GM23248 (cell line): Measurements from ENCODE around the gene GABRR3. TPM values are rescaled to one million over a fixed set of nuclear protein-coding genes. Genes with fewer than 3 reads are reported as not detected.

Experiments used
- DNase-seq: peaks from one replicate; pipeline ENCODE4 v3.0.0-alpha.2; 2015
- H2AFZ ChIP-seq: fragments of 200-600 bp; sonication (generic); 2 replicates; pipeline ENCODE4 v1.6.1; 2016; ENCODE audit warnings: antibody characterized with exemption
- H3F3A ChIP-seq: fragments of 200-600 bp; sonication (generic); 2 replicates; pipeline ENCODE4 v1.6.1; 2016; ENCODE audit warnings: mild to moderate bottlenecking, antibody characterized with exemption, mixed run types; ENCODE audit not compliant: insufficient read depth
- H3K27ac ChIP-seq: fragments of 200-600 bp; sonication (generic); 2 replicates; pipeline ENCODE4 v1.5.1; 2016; ENCODE audit warnings: mild to moderate bottlenecking
- H3K27me3 ChIP-seq: fragments of 200-600 bp; sonication (generic); replicated peaks from 2 replicates; pipeline ENCODE4 v1.6.1; 2016; ENCODE audit warnings: mild to moderate bottlenecking; ENCODE audit not compliant: insufficient read depth
- H3K36me3 ChIP-seq: fragments of 200-600 bp; sonication (generic); 2 replicates; pipeline ENCODE4 v1.6.1; 2016; ENCODE audit warnings: low read depth, mild to moderate bottlenecking
- H3K4me1 ChIP-seq: fragments of 200-600 bp; sonication (generic); 2 replicates; pipeline ENCODE4 v1.6.1; 2016; ENCODE audit warnings: mild to moderate bottlenecking; ENCODE audit not compliant: insufficient read depth
- H3K4me2 ChIP-seq: fragments of 200-600 bp; sonication (generic); one replicate; pipeline ENCODE4 v1.6.1; 2016; ENCODE audit warnings: mild to moderate bottlenecking; ENCODE audit not compliant: unreplicated experiment
- H3K4me3 ChIP-seq: fragments of 200-600 bp; sonication (generic); 2 replicates; pipeline ENCODE4 v1.5.1; 2016; ENCODE audit warnings: mild to moderate bottlenecking
- H3K79me2 ChIP-seq: fragments of 200-600 bp; sonication (generic); 2 replicates; pipeline ENCODE4 v1.6.1; 2016; ENCODE audit warnings: mild to moderate bottlenecking; ENCODE audit not compliant: insufficient read depth
- H3K9ac ChIP-seq: fragments of 200-600 bp; sonication (generic); 2 replicates; pipeline ENCODE4 v1.6.1; 2016; ENCODE audit warnings: mild to moderate bottlenecking
- H3K9me2 ChIP-seq: fragments of 200-600 bp; sonication (generic); 2 replicates; pipeline ENCODE4 v1.6.1; 2016; ENCODE audit warnings: mixed run types, mild to moderate bottlenecking, moderate library complexity; ENCODE audit not compliant: insufficient read depth
- H3K9me3 ChIP-seq: fragments of 200-600 bp; sonication (generic); one replicate; pipeline ENCODE4 v1.6.1; 2017; ENCODE audit warnings: low read depth
- H4K20me1 ChIP-seq: fragments of 200-600 bp; sonication (generic); 2 replicates; pipeline ENCODE4 v1.6.0; 2016; ENCODE audit not compliant: insufficient read depth
- EZH2 ChIP-seq: fragments of 200-600 bp; sonication (generic); IDR thresholded peaks from 2 replicates; pipeline ENCODE4 v1.6.1; 2018; ENCODE audit warnings: antibody characterized with exemption, mild to moderate bottlenecking; ENCODE audit not compliant: insufficient read depth, poor library complexity, severe bottlenecking
- EZH2phosphoT487 ChIP-seq: fragments of 200-600 bp; sonication (generic); IDR thresholded peaks from 2 replicates; pipeline ENCODE4 v1.6.1; 2018; ENCODE audit warnings: antibody characterized with exemption, moderate library complexity, mild to moderate bottlenecking, low read depth; ENCODE audit not compliant: insufficient read depth
- WGBS, 2 experiments: methylation state at CpG; one replicate each; pipeline ENCODE4 v1.1.6; 2015 to 2017; ENCODE audit warnings: low lambda C conversion rate in 2 of 2, low coverage in 1 of 2; ENCODE audit errors: missing lambda C conversion rate in 2 of 2; 5-methylcytosine and 5-hydroxymethylcytosine counted together
- in situ Hi-C: fragments of 300-500 bp; cut with MboI; formaldehyde crosslinking; loops from 2 replicates; pipeline ENCODE4 v1.15.0; 2020
- polyA plus RNA-seq: library from polyadenylated mRNA; unstranded; fragments of >200 nt; fragmentation: Nextera tagmentation; extraction: Ambion mirVana; gene quantifications from 2 replicates; pipeline ENCODE4 v1.2.1, GENCODE V29; 2016
- total RNA-seq: library from RNA; depleted of rRNA; stranded (reverse); fragments of >200 nt; shearing (Covaris generic); gene quantifications from 2 replicates; pipeline ENCODE4 v1.2.3, GENCODE V29; 2014; rRNA removed

Gene GABRR3
- total and polyA plus RNA-seq, 2 experiments from 2014 or later, result not detected

- Histone ChIP-seq H3K9me2 (no peaks in the 10 kb centered on the region), H3K9ac (no peak overlapping the region), H3K27ac (no peak overlapping the region), H4K20me1 (no peaks in the 10 kb centered on the region), H3K4me2 (no peak overlapping the region), H3K9me3 (no peaks in the 10 kb centered on the region), H3K79me2 (no peaks in the 10 kb centered on the region), H3K27me3 (no peaks in the 10 kb centered on the region), H3F3A (no peaks in the 10 kb centered on the region), H3K36me3 (0 out of 2 replicates have a peak, but pooled peaks cover 11% of the 10 kb centered on the region), H2AFZ (no peak overlapping the region), H3K4me1 (no peaks in the 10 kb centered on the region), H3K4me3 (no peak overlapping the region)
- in situ Hi-C loops, result no loop called here
- TF ChIP-seq EZH2 (no peak), EZH2phosphoT487 (no peak)
- 57 to 63% methylated on average over 1 of the region's 1 CpG for WGBS, 2 experiments
- no peak for DNase-seq
These were observed 99.3 kb downstream of the GABRR3 start for GRCh38 chr3:97935842-97936241.

Other genes starting within 250 kb of the GABRR3 start
- 16.8 and 16.9 TPM in 2 replicates for gene CRYBG3, start 213.3 kb downstream of the GABRR3 start, total RNA-seq
- gene CRYBG3, start 213.3 kb downstream of the GABRR3 start, polyA plus RNA-seq, result 3.3 and 4.3 TPM in 2 replicates
- 29.1 and 35.4 TPM in 2 replicates for gene RIOX2, start 62.9 kb downstream of the GABRR3 start, total RNA-seq
- gene RIOX2, start 62.9 kb downstream of the GABRR3 start, polyA plus RNA-seq, result 34.0 and 36.4 TPM in 2 replicates
- gene OR5AC2, start 51.9 kb upstream of the GABRR3 start, total RNA-seq, result not detected in 2 replicates
- gene OR5AC2, start 51.9 kb upstream of the GABRR3 start, polyA plus RNA-seq, result not detected in 2 replicates
- not detected in 2 replicates for gene OR5H1, start 95.4 kb upstream of the GABRR3 start, total RNA-seq
- not detected in 2 replicates for gene OR5H1, start 95.4 kb upstream of the GABRR3 start, polyA plus RNA-seq
- not detected in 2 replicates for gene OR5H14, start 112.2 kb upstream of the GABRR3 start, total RNA-seq
- not detected in 2 replicates for gene OR5H14, start 112.2 kb upstream of the GABRR3 start, polyA plus RNA-seq
- gene OR5H15, start 131.4 kb upstream of the GABRR3 start, total RNA-seq, result not detected in 2 replicates
- gene OR5H15, start 131.4 kb upstream of the GABRR3 start, polyA plus RNA-seq, result not detected in 2 replicates
- not detected in 2 replicates for gene OR5H6, start 228.9 kb upstream of the GABRR3 start, total RNA-seq
- gene OR5H6, start 228.9 kb upstream of the GABRR3 start, polyA plus RNA-seq, result not detected in 2 replicates
- not detected in 2 replicates for gene OR5H2, start 247.2 kb upstream of the GABRR3 start, total RNA-seq
- gene OR5H2, start 247.2 kb upstream of the GABRR3 start, polyA plus RNA-seq, result not detected in 2 replicates